Pancreas (tissue), 10 donors: ENCODE results near the gene FGFR2. TPM values are rescaled to one million over a fixed set of nuclear protein-coding genes. Genes with fewer than 3 reads are reported as not detected.

Experiments used
- ATAC-seq, 4 donors: fragments of 200-7000 bp; cut with Tn5 transposase; one replicate each; pipeline versions ENCODE4 v1.8.0 to v1.9.1; 2020; ENCODE audit warnings: mild to moderate bottlenecking in 4 of 4, moderate library complexity in 4 of 4
- DNase-seq, 6 donors: peaks; one replicate each; pipeline ENCODE4 v3.0.0-alpha.2; 2020
- FAIRE-seq: peaks from 2 replicates; lab custom pipeline; 2012; peaks lifted over from hg19 to GRCh38; lab: Jason Lieb, UNC
- H3K27ac ChIP-seq, 4 donors: fragments of 200-600 bp; sonication (generic); 1 replicate in 3 of 4; 2 replicates in 1 of 4; pipeline versions ENCODE4 v1.5.0 to v1.8.0; 2020
- H3K27me3 ChIP-seq, 4 donors: fragments of 200-600 bp; one replicate each; pipeline ENCODE4 v1.8.0; 2021
- H3K36me3 ChIP-seq, 3 donors: fragments of 200-600 bp; sonication (generic) in 1 of 3; one replicate each; pipeline versions ENCODE4 v1.5.0 to v1.8.0; 2020 to 2021
- H3K4me1 ChIP-seq, 3 donors: fragments of 200-600 bp; one replicate each; pipeline ENCODE4 v1.8.0; 2021
- H3K4me3 ChIP-seq, 4 donors: fragments of 200-600 bp; sonication (generic) in 2 of 4; one replicate each; pipeline versions ENCODE4 v1.5.0 to v1.8.0; 2020 to 2021
- H3K9me3 ChIP-seq, 4 donors: fragments of 200-600 bp; one replicate each; pipeline ENCODE4 v1.8.0; 2021
- WGBS, 2 donors: extraction: QIAGEN DNeasy Blood & Tissue Kit; methylation state at CpG; one replicate each; pipeline ENCODE4 v1.1.7; 2013; 5-methylcytosine and 5-hydroxymethylcytosine counted together
- intact Hi-C, 3 donors: fragments of 100-400 bp; cut with DNase I; formaldehyde crosslinking; loops; one replicate each; pipeline versions ENCODE4 v1.11.1 to v1.14.2; 2022
- polyA plus RNA-seq, 2 donors: library from polyadenylated mRNA; stranded (reverse); fragments of 200-250 nt; gene quantifications; one replicate each; pipeline ENCODE4 v1.2.3, GENCODE V29; 2013
- total RNA-seq, 6 donors: library from RNA; stranded (reverse); fragmentation: NEBNext Ultra II Directional in 4 of 6; extraction: Animal tissue kit (Norgen Biotek cat#: 25700) in 4 of 6; gene quantifications; one replicate each; pipeline versions ENCODE4 v1.2.1 to v1.2.4, GENCODE V29; 2021 to 2023
- TF ChIP-seq, protein P1 (sequence below), 4 donors: fragments of 200-600 bp; sonication (generic) in 3 of 4; IDR thresholded peaks; one replicate each; pipeline versions ENCODE4 v1.5.0 to v1.8.0; 2021; ENCODE audit warnings: antibody characterized with exemption in 4 of 4
- donor health status: healthy with polysubstance abuse.
- donor health status: DM: no; HTN: no; CAD: no; lungs with moderate emphysema.
- donor health status: DM: no; HTN: no; CAD: no.
- donor health status: control.
- donor health status: control.
- donor health status: Bipolar disorder and iron deficiency.
- donor health status: DM: yes; HTN: yes; CAD: no.
- donor health status: DM: no; HTN: no; CAD: no.
- donor health status: DM: no; HTN: no; CAD: no.
- donor health status: DM: yes; HTN: yes; CAD: no.

FGFR2 gene
- total and polyA plus RNA-seq, 8 donors: 23.8 to 64.0 (median 31.4) TPM

DNA sequence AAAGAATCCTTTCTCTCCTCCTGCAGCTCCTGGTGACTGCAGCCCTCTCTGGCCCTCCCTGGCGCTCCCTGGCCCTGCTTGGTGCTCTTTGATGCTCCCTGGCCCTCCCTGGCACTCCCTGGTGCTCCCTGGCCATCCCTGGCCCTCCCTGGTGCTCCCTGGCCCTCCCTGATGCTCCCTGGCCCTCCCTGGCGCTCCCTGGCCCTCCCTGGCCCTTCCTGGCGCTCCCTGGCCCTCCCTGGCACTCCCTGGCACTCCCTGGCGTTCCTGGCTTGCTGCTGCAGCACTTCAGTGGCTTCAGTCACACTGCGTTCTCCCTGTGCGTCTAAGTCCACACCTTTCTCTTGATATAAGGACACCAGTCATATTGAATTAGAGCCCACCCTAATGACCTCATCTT, 15.2 kb upstream of the FGFR2 start:
- WGBS, 2 donors: 72 to 90% methylated on average over 6 of the region's 6 CpGs
- DNase-seq (no peak), ATAC-seq (no peak), FAIRE-seq (no peak)
- Histone ChIP-seq H3K36me3 (no peaks in the 10 kb centered on the region), H3K27ac (no peak overlapping the region), H3K4me3 (no peak overlapping the region), H3K4me1 (peaks cover 0 to 1% (median 0%) of the 10 kb centered on the region in 3 donors), H3K27me3 (no peaks in the 10 kb centered on the region), H3K9me3 (no peaks in the 10 kb centered on the region)
- intact Hi-C loops: loop anchor here in 1 of 3 donors (10.0 kb wide), 2 partner anchors 111 to 659 kb away; no protein-coding TSS in a partner anchor
- TF ChIP-seq, protein P1, sequence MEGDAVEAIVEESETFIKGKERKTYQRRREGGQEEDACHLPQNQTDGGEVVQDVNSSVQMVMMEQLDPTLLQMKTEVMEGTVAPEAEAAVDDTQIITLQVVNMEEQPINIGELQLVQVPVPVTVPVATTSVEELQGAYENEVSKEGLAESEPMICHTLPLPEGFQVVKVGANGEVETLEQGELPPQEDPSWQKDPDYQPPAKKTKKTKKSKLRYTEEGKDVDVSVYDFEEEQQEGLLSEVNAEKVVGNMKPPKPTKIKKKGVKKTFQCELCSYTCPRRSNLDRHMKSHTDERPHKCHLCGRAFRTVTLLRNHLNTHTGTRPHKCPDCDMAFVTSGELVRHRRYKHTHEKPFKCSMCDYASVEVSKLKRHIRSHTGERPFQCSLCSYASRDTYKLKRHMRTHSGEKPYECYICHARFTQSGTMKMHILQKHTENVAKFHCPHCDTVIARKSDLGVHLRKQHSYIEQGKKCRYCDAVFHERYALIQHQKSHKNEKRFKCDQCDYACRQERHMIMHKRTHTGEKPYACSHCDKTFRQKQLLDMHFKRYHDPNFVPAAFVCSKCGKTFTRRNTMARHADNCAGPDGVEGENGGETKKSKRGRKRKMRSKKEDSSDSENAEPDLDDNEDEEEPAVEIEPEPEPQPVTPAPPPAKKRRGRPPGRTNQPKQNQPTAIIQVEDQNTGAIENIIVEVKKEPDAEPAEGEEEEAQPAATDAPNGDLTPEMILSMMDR (IDR thresholded peaks at IDR 0.05): no peak

- H3K36me3 ChIP-seq: no peaks in the 10 kb centered on the region
- no peak for FAIRE-seq
- H3K9me3 ChIP-seq: no peaks in the 10 kb centered on the region
- H3K4me3 ChIP-seq: no peak overlapping the region
- 74 to 81% methylated on average over 12 of the region's 12 CpGs for WGBS, 2 donors
- intact Hi-C loops: loop anchor here in 1 of 3 donors (10.0 kb wide), 2 partner anchors 113 to 657 kb away; no protein-coding TSS in a partner anchor
- no peak overlapping the region for H3K27ac ChIP-seq
- no peaks in the 10 kb centered on the region for H3K27me3 ChIP-seq
- peaks cover 0 to 3% (median 0%) of the 10 kb centered on the region in 3 donors for H3K4me1 ChIP-seq
- no peak for ATAC-seq
- TF ChIP-seq, protein P1 (IDR thresholded peaks at IDR 0.05): no peak
- DNase-seq: no peak
Measured at GRCh38 chr10:121611393-121612159, 13.3 kb upstream of the FGFR2 start.

DNA sequence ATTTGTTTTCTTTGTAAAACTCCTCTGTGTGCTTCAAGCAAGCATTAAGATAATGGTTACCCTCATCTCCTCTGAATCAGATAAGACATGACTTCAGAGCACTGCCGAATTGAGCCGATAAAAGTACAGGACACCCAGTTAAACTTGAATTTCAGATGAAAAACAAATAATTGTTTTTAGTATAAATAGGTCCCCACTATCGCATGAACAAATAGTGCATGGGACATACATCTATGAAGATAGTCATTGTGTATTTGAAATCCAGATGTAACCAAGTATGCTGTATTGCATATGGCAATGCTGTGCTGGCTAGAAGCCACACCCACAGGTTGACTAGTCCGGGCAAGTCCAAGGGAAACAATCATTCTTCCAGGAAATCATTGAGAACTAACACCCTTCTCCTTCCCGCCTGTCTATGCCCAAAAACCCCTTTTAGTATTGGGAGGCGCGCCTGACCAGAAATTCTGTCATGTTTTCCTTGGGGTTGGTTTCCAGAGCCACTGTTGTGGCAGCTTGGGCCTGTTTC, 12.6 kb upstream of the FGFR2 start:
- H3K27ac ChIP-seq: no peak overlapping the region
- WGBS, 2 donors: 79% methylated on average over 7 of the region's 7 CpGs
- intact Hi-C loops: loop anchor here in 1 of 3 donors (10.0 kb wide), 2 partner anchors 114 to 656 kb away; no protein-coding TSS in a partner anchor

DNA sequence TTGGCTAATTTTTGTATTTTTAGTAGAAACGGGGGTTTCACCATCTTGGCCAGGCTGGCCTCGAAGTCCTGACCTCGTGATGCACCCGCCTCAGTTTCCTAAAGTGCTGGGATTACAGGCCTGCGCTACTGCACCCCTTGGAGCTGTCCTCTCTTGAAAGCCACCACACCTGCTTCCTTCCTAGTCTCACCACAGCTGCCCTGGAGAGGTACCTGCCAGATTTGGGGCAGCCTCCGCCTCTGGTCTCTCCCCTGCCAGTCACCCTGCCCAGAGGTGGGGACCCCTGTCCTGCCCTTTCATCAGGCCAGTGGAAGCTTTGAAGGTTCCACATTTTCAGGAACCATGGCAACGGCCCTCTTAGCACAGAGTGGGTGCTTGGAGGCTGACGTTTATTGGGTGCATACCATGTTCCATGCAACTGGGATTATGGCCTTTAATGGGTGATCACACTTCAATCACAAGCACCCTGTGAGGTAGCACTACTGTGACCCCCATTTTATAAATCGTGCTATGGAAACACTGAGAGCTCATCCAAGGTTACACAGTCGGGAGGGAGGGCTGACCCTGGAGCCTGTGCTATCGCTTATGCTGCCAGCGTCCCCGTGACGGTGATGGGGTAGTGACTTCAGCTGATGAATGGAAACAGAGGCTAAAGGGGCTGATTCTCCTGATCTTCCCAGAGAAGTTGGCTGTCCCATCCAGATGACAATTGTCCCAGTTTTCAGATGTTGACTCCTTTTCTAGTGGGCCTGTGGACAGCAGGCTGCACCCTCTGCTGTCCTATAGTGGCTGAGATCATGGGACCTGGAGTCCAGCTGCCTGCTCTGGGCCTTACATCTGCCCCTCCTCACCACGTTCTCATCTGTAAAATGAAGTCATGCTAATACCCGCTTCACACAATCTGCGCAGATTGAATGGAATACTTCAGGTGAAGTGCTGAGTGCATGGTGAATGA, 11.5 kb upstream of the FGFR2 start:
- TF ChIP-seq, protein P1 (IDR thresholded peaks at IDR 0.05): no peak
- intact Hi-C loops: loop anchor here in 2 of 3 donors (10.0 kb wide), 3 partner anchors 115 to 665 kb away; no protein-coding TSS in a partner anchor
- Histone ChIP-seq H3K36me3 (no peaks in the 10 kb centered on the region), H3K4me1 (peaks cover 0 to 3% (median 0%) of the 10 kb centered on the region in 3 donors), H3K4me3 (no peak overlapping the region), H3K27ac (no peak overlapping the region), H3K27me3 (no peaks in the 10 kb centered on the region), H3K9me3 (no peaks in the 10 kb centered on the region)
- ATAC-seq (no peak), FAIRE-seq (no peak), DNase-seq (no peak)
- WGBS, 2 donors: 68 to 72% methylated on average over 17 of the region's 17 CpGs

More for the DNA sequence above, 12.6 kb upstream of the FGFR2 start:
- no peak for FAIRE-seq
- no peak for ATAC-seq
- H3K27me3 ChIP-seq: no peaks in the 10 kb centered on the region
- no peak overlapping the region for H3K4me3 ChIP-seq
- H3K4me1 ChIP-seq: peaks cover 0 to 3% (median 0%) of the 10 kb centered on the region in 3 donors
- TF ChIP-seq, protein P1 (IDR thresholded peaks at IDR 0.05): no peak
- no peak for DNase-seq
- no peaks in the 10 kb centered on the region for H3K36me3 ChIP-seq
- H3K9me3 ChIP-seq: no peaks in the 10 kb centered on the region
